Neural crest cell (in vitro differentiated cells): ENCODE measurements around the gene PBX4. TPM values are rescaled to one million over a fixed set of nuclear protein-coding genes. Genes with fewer than 3 reads are reported as not detected.

Source experiments
- DNase-seq: peaks from one replicate; pipeline ENCODE4 v3.0.0; 2021; ENCODE audit warnings: low read depth, mixed read lengths, low spot score
- H3K27ac Mint-ChIP-seq: one replicate; pipeline ENCODE4 v1.8.0; 2021; ENCODE audit warnings: mild to moderate bottlenecking, mixed read lengths; ENCODE audit not compliant: unreplicated experiment
- H3K27me3 Mint-ChIP-seq: 2 replicates; pipeline ENCODE4 v1.8.0; 2021; ENCODE audit warnings: low read depth, mild to moderate bottlenecking, mixed read lengths
- H3K36me3 Mint-ChIP-seq: 2 replicates; pipeline ENCODE4 v1.8.0; 2021; ENCODE audit warnings: low read depth, mild to moderate bottlenecking, mixed read lengths
- H3K4me1 Mint-ChIP-seq: 2 replicates; pipeline ENCODE4 v1.8.0; 2021; ENCODE audit warnings: mixed read lengths
- H3K4me3 Mint-ChIP-seq: one replicate; pipeline ENCODE4 v1.8.0; 2021; ENCODE audit warnings: mild to moderate bottlenecking, mixed read lengths
- H3K9me3 Mint-ChIP-seq: 2 replicates; pipeline ENCODE4 v1.8.0; 2021; ENCODE audit warnings: mixed read lengths
- CTCF ChIP-seq: fragments of 200-600 bp; sonication (generic); conservative IDR thresholded peaks from 2 replicates; pipeline ENCODE4 v1.5.0; 2021; ENCODE audit warnings: antibody characterized with exemption, mild to moderate bottlenecking
- total RNA-seq: library from RNA; stranded (reverse); gene quantifications from 2 replicates; pipeline ENCODE4 v1.2.1, GENCODE V29; 2021

Gene PBX4
- total RNA-seq, 1 donor from 2014 or later, result 7.7 TPM

GRCh38 chr19:19533841-19534240 is 84.6 kb downstream of the PBX4 start:
- no peak for TF ChIP-seq CTCF
- DNase-seq, result no peak
- H3K27me3 Mint-ChIP-seq, result peaks cover 22% of the 10 kb centered on the region
- H3K4me3 Mint-ChIP-seq, result peak overlapping the region; percentile 47
- peaks cover 41% of the 10 kb centered on the region for H3K4me1 Mint-ChIP-seq
- H3K36me3 Mint-ChIP-seq, result peaks cover 8% of the 10 kb centered on the region
- H3K27ac Mint-ChIP-seq, result no peak overlapping the region
- H3K9me3 Mint-ChIP-seq, result no peaks in the 10 kb centered on the region

- no peak overlapping the region for H3K27ac Mint-ChIP-seq
- H3K4me1 Mint-ChIP-seq, result peaks cover 37% of the 10 kb centered on the region
- peaks cover 8% of the 10 kb centered on the region for H3K36me3 Mint-ChIP-seq
- DNase-seq, result no peak
- H3K9me3 Mint-ChIP-seq, result no peaks in the 10 kb centered on the region
- no peak for TF ChIP-seq CTCF
- H3K27me3 Mint-ChIP-seq, result peaks cover 17% of the 10 kb centered on the region
- H3K4me3 Mint-ChIP-seq, result peak overlapping the region; percentile 47
These were observed 85.4 kb downstream of the PBX4 start for GRCh38 chr19:19532806-19533701.

GRCh38 chr19:19531951-19532805 is 86.3 kb downstream of the PBX4 start:
- peaks cover 35% of the 10 kb centered on the region for H3K4me1 Mint-ChIP-seq
- TF ChIP-seq CTCF, result peak; percentile 98
- H3K27ac Mint-ChIP-seq, result peak overlapping the region; percentile 19
- peaks cover 8% of the 10 kb centered on the region for H3K36me3 Mint-ChIP-seq
- H3K27me3 Mint-ChIP-seq, result peaks cover 13% of the 10 kb centered on the region
- peak overlapping the region; percentile 61 for H3K4me3 Mint-ChIP-seq
- H3K9me3 Mint-ChIP-seq, result no peaks in the 10 kb centered on the region
- peak; percentile 86 for DNase-seq

- Mint-ChIP-seq H3K4me3 (peak overlapping the region; percentile 67), H3K4me1 (peaks cover 47% of the 10 kb centered on the region), H3K27me3 (peaks cover 7% of the 10 kb centered on the region), H3K27ac (peak overlapping the region; percentile 90), H3K36me3 (peaks cover 8% of the 10 kb centered on the region), H3K9me3 (no peaks in the 10 kb centered on the region)
- no peak for TF ChIP-seq CTCF
- DNase-seq, result no peak
These were observed 87.6 kb downstream of the PBX4 start for GRCh38 chr19:19530889-19531288.

GRCh38 chr19:19530423-19530804 is 88.1 kb downstream of the PBX4 start:
- peaks cover 8% of the 10 kb centered on the region for H3K36me3 Mint-ChIP-seq
- no peak overlapping the region for H3K27ac Mint-ChIP-seq
- TF ChIP-seq CTCF, result no peak
- H3K4me1 Mint-ChIP-seq, result peaks cover 47% of the 10 kb centered on the region
- no peak for DNase-seq
- H3K9me3 Mint-ChIP-seq, result no peaks in the 10 kb centered on the region
- H3K27me3 Mint-ChIP-seq, result peaks cover 7% of the 10 kb centered on the region
- H3K4me3 Mint-ChIP-seq, result peak overlapping the region; percentile 67
